Mesodermal cell (in vitro differentiated cells): Measurements from ENCODE around the gene ANO5.

Source experiments
- H3K27ac ChIP-seq: 2 replicates; pipeline ENCODE4 v1.7.0; 2013; ENCODE audit warnings: mild to moderate bottlenecking, low read depth, low read length, moderate library complexity; ENCODE audit not compliant: severe bottlenecking
- H3K36me3 ChIP-seq: 2 replicates; pipeline ENCODE4 v1.7.1; 2013; ENCODE audit warnings: mild to moderate bottlenecking, low read length, moderate library complexity; ENCODE audit not compliant: control insufficient read depth, insufficient read depth
- H3K4me1 ChIP-seq: one replicate; pipeline ENCODE4 v1.7.1; 2013; ENCODE audit warnings: mild to moderate bottlenecking, low read length; ENCODE audit not compliant: insufficient read depth, control insufficient read depth, poor library complexity, severe bottlenecking
- H3K4me3 ChIP-seq: 2 replicates; pipeline ENCODE4 v1.7.0; 2013; ENCODE audit warnings: low read length, control low read depth, mild to moderate bottlenecking; ENCODE audit not compliant: insufficient read depth, poor library complexity, severe bottlenecking; ENCODE audit errors: extremely low read depth
- H3K9me3 ChIP-seq: 2 replicates; pipeline ENCODE4 v1.7.1; 2013; ENCODE audit warnings: mild to moderate bottlenecking, low read length, moderate library complexity; ENCODE audit not compliant: control insufficient read depth
- WGBS, 2 experiments: methylation state at CpG; one replicate each; pipeline ENCODE4 v1.1.5; 2013; ENCODE audit warnings: missing lambda C conversion rate in 2 of 2; ENCODE audit not compliant: insufficient coverage in 2 of 2; 5-methylcytosine and 5-hydroxymethylcytosine counted together

The ANO5 gene

DNA sequence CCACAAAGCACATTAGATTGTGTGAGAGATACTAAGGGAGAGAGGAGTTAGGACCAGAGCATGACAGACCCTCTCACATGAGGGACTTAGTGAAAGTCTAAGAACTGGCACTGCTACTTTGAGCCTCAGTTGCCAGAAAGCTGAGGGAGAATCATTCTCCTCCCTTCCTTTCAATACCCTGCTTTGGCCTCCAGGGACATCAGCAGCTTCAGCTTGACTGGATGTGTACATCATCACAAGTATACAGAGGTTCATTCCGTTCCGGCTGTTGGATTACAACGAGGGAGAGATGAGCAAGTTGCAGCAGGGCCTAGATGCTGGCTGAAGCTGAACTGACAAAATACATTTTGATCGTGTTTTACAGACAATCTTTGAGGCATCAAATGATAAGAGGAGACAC is 15.7 kb upstream of the ANO5 start:
- 92 to 100% methylated on average over 4 of the region's 4 CpGs for WGBS, 2 experiments
- Histone ChIP-seq H3K4me3 (no peak overlapping the region), H3K36me3 (no peaks in the 10 kb centered on the region), H3K4me1 (no peaks in the 10 kb centered on the region), H3K9me3 (no peaks in the 10 kb centered on the region), H3K27ac (no peak overlapping the region)

DNA sequence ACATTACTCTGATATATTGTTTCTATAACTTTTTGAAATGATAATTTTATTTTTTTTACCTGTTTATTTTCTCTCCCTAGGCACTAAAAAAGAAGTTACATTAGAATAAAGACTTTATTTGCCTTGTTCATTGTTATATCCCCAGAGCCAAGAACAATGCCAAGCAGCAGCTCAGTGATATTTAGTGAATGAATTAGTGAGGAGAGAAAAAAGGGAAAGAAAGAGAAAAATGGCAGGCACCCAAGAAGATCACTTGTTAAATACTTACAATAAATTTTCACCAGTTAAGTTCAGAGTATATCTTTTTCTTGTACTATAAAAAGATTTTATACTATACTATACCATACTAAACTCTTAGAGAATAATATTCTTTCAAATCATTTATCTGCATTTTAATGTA is 13.3 kb upstream of the ANO5 start:
- no peaks in the 10 kb centered on the region for H3K9me3 ChIP-seq
- H3K4me1 ChIP-seq: no peaks in the 10 kb centered on the region
- H3K36me3 ChIP-seq: no peaks in the 10 kb centered on the region
- H3K27ac ChIP-seq: no peak overlapping the region
- no peak overlapping the region for H3K4me3 ChIP-seq

DNA sequence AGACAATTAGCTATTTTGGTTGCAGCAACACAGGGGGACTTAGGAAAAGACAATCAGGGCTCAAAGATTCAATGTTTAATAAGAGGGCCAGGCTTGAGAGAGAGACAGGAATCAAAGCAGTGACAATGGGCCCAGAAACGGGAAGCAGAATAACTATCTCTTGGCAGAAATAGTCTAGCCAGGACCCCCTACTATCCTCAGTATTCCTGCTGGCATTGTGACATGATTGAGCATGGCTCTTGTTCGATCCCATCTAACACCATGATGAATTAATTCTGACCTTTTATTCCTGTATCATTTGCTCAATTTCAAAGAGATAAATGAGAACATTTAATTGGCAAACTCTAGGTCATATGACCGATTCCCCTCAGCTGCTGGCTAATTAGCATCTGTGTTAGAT is 12.8 kb upstream of the ANO5 start:
- H3K4me3 ChIP-seq: no peak overlapping the region

DNA sequence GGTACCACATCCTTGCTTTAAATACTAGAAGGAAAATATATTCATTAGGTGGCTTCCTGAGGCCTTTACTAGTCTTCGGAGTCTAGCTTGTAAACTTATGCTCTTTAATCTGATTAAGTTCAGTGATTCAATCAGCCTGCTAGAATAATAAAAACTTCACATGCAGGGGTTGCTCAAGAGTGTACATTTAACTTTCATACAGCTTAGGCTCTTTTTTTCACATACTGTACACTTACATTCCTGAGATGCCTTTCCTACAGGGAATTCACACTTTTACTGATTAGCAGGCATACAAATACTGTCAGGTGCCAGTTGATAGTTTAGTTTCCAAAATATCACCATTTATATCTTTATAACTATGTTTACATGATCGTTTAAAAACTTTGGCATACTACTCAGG is 3.2 kb upstream of the ANO5 start:
- H3K4me1 ChIP-seq: no peaks in the 10 kb centered on the region
- no peaks in the 10 kb centered on the region for H3K36me3 ChIP-seq
- no peak overlapping the region for H3K4me3 ChIP-seq
- H3K9me3 ChIP-seq: no peaks in the 10 kb centered on the region
- no peak overlapping the region for H3K27ac ChIP-seq
- WGBS, 2 experiments: no CpG with 5 or more reads among the region's 2 CpGs

More for the DNA sequence above, 12.8 kb upstream of the ANO5 start:
- H3K27ac ChIP-seq: no peak overlapping the region
- H3K4me1 ChIP-seq: no peaks in the 10 kb centered on the region
- no peaks in the 10 kb centered on the region for H3K36me3 ChIP-seq
- H3K9me3 ChIP-seq: no peaks in the 10 kb centered on the region
- WGBS, 2 experiments: 63 to 69% methylated on average over 1 to 2 of the region's 3 CpGs

DNA sequence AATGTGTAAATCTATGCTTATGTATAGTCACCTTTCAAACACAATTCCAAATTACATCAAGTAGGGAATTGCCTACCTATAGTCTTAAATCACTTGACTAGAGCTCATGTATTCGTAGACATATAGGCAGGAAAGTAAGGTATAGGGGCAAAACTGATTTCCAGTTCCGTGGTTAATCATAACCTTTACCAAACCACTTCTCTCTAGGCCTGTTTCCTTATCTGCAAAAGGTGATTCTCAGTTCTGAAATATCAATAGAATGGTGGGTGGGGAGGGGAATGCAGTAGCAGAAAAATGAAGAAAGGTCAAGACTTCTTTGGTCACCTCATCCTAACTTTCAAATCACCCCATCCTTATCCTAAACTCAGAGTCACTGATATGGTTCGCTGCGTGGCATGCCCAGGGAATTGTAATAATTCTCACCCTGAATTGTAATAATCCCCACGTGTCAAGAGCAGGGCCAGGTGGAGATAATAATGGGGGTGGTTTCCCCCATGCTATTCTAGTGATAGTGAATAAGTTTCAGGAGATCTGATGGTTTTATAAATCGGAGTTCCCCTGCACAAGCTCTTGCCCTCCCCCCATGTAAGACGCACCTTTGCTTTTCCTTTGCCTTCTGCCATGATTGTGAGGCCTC is 1.9 kb upstream of the ANO5 start:
- Histone ChIP-seq H3K4me3 (no peak overlapping the region), H3K9me3 (no peaks in the 10 kb centered on the region), H3K27ac (no peak overlapping the region), H3K4me1 (no peaks in the 10 kb centered on the region), H3K36me3 (no peaks in the 10 kb centered on the region)
- 80 to 85% methylated on average over 2 to 4 of the region's 7 CpGs for WGBS, 2 experiments

DNA sequence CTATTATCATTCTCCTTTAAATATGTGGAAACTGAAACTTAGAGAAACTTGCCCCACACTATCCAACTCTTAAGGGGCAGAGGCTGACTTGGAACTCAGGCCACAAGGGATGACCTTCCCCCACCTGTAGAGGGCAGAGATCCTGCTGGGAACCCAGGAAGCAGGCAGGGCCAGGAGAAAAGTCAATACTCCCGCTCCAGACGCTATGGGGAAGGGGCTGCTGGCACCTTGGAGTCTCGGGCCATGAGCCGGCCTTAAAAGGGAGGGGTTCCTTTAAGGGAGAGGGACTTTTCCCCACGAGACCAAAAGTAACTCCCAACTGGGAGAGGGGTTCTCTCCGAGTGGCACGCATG is 620 bp upstream of the ANO5 start:
- Histone ChIP-seq H3K9me3 (no peaks in the 10 kb centered on the region), H3K27ac (no peak overlapping the region), H3K4me3 (peak overlapping the region; percentile 69), H3K4me1 (no peaks in the 10 kb centered on the region), H3K36me3 (no peaks in the 10 kb centered on the region)
- WGBS, 2 experiments: 0 to 6% methylated on average over 2 to 4 of the region's 7 CpGs

DNA sequence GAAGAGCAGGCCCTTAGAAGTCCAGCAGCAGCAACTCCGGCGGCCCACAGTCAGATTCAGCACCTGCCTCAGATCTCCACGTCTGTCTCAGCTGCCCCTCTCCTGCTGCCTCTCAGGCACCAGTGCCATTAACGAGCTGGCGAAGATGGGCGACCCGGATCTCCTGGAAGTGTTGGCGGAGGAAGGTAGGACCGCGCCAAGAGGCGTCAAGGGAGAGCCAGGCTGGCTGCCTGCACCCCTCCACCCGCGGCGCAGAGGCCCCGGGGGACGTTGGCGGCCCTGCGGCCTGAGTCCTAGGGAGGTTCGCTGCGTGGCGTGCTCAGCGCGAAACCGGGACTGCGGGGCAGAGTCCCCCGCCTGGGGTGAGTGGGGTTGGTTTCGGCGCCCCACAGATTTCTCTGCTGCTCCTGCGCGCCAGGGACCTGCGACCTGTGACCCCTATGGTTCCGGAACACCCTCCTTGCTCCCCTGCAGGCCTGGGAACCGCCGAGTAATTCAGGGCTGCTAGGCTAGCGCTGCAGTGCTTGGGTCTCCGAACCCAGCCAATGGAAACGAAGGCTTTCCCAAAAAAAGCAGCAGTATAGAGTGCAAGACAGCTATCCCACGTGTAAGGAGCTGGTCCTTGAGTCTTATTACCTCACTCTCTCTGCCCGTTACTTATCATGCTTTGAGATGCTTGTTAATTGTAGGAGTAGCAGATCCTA is 615 bp downstream of the ANO5 start:
- Histone ChIP-seq H3K4me3 (peak overlapping the region; percentile 69), H3K27ac (no peak overlapping the region), H3K36me3 (no peaks in the 10 kb centered on the region), H3K4me1 (no peaks in the 10 kb centered on the region), H3K9me3 (no peaks in the 10 kb centered on the region)
- WGBS, 2 experiments: 0 to 2% methylated on average over 22 to 24 of the region's 39 CpGs

DNA sequence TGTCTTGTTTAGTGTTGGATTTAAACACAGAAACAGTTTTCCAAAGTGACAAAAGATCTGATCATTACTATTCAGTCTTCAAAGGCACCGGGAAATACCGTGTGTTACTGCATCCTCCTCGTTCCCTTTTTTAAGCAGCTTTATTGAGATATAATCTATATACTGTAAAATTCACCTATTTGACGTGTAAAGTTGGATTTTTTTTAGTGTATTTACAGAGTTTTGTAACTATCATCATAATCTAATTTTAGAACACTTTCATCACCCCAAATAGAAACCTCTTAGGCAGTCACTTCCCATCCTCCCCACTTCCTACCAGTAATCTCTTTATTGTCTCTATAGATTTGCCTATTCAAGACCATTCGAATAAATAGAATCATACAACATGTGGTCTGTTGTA is 1.4 kb downstream of the ANO5 start:
- Histone ChIP-seq H3K4me1 (no peaks in the 10 kb centered on the region), H3K9me3 (no peaks in the 10 kb centered on the region), H3K4me3 (no peak overlapping the region), H3K27ac (no peak overlapping the region), H3K36me3 (no peaks in the 10 kb centered on the region)
- WGBS, 2 experiments: no CpG with 5 or more reads among the region's 5 CpGs

DNA sequence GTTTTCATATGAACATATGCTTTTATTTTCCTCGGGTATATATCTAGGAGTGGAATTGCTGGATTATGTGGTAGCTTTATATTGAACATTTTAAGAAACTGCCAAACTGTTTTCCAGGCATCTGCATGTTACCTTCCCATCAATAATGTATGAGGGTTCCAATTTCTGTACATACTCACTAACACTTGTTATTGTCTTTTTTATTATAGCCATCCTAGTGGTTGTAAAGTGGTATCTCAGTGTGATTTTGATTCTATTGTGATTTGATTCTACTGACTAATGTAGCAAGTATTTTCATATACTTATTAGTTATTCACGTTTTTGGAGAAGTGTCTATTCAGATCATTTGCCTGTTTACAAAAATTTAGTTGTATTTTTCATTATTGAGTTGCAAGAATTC is 2.0 kb downstream of the ANO5 start:
- Histone ChIP-seq H3K27ac (no peak overlapping the region), H3K4me3 (no peak overlapping the region), H3K4me1 (no peaks in the 10 kb centered on the region), H3K9me3 (no peaks in the 10 kb centered on the region), H3K36me3 (no peaks in the 10 kb centered on the region)
- WGBS, 2 experiments: no CpG with 5 or more reads among the region's 2 CpGs

DNA sequence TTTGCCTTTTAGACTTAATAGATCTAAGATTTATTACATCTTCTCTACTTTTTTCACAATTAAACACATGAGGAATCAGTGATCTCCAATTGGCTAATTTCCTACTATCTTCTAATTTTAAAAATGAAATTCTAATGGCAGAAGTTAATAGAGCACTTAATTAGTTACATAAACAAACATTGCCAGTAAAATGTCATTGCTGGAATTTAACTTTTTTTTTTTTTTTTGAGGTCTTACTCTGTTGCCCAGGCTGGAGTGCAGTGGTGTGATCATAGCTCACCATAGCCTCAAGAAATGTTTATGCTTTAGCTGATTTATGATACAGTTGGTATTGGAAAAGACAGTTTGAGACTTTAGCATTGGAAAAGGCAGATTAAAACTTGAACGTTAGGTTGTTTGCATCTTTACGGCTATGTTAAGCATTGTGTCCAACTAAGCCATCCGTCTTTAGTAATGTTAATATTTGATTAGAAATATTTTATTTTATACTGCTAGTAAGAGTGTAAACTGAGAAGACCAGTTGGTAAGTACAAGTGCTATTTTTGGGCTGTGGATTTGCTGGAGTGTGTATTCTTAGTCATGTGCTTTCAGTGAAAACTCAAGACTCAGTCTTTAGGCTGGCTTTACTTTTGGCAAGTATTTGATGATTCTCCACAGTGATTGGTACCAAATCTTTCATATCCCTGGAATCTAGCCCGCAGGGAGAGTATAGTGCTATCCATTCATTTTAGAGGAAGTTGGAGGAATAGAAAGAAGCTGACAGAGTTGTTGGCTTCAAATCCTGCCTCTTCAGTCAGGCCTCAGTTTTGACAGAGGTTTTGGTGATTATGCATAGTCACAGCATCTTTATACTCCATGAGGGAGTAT is 4.5 kb downstream of the ANO5 start:
- Histone ChIP-seq H3K4me3 (no peak overlapping the region), H3K36me3 (no peaks in the 10 kb centered on the region), H3K27ac (no peak overlapping the region), H3K4me1 (no peaks in the 10 kb centered on the region), H3K9me3 (no peaks in the 10 kb centered on the region)
- WGBS, 2 experiments: 80% methylated on average over 1 of the region's 4 CpGs; no CpG with 5 or more reads in 1 of the 2 experiments

DNA sequence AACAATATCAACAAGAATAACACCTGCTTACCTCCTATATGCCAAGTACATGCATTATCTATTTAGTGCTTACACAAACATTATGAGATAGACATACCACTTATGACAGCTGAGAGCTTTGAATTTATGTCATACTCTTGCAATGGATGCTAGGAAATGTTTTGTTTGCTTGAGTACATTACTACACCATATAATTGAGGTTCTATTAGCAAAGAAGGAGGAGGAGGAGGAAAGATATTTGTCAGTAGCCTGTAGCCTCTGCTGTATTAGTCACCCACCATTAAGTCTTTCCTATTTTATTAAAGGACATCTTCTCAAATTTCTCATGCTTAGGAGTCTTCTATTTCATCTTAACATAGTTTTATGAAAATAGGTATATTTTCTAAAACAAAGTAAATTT is 6.4 kb downstream of the ANO5 start:
- no peaks in the 10 kb centered on the region for H3K4me1 ChIP-seq

More for the DNA sequence above, 6.4 kb downstream of the ANO5 start:
- H3K27ac ChIP-seq: no peak overlapping the region
- H3K4me3 ChIP-seq: no peak overlapping the region
- no peaks in the 10 kb centered on the region for H3K36me3 ChIP-seq
- no peaks in the 10 kb centered on the region for H3K9me3 ChIP-seq
